Stimulated activated CD8-positive, alpha-beta memory T cell treated with anti-CD3 and anti-CD28 coated beads, Interleukin-2, amount 100 ng/mL, for 1 hour (primary cell): ENCODE data around the gene ITM2C.

ENCODE experiments used
- DNase-seq, 2 donors: peaks; one replicate each; pipeline ENCODE4 v3.0.0-alpha.2; 2020; ENCODE audit warnings: low read depth in 2 of 2

Gene ITM2C

GRCh38 chr2:230907361-230908091 lies 42.8 kb downstream of the ITM2C start:
- no peak for DNase-seq

GRCh38 chr2:230908092-230908594 lies 43.4 kb downstream of the ITM2C start:
- DNase-seq = no peak

- DNase-seq = no peak
These were observed 44.0 kb downstream of the ITM2C start for GRCh38 chr2:230908595-230909191.

GRCh38 chr2:230909841-230910545 lies 45.3 kb downstream of the ITM2C start:
- no peak for DNase-seq

GRCh38 chr2:230910546-230911177 lies 45.9 kb downstream of the ITM2C start:
- no peak for DNase-seq

GRCh38 chr2:230912046-230912445 lies 47.3 kb downstream of the ITM2C start:
- DNase-seq = no peak

- no peak for DNase-seq
These were observed 48.0 kb downstream of the ITM2C start for GRCh38 chr2:230912724-230913123.

GRCh38 chr2:230913406-230914143 lies 48.8 kb downstream of the ITM2C start:
- no peak for DNase-seq

- DNase-seq = no peak
These were observed 50.1 kb downstream of the ITM2C start for GRCh38 chr2:230914886-230915285.

GRCh38 chr2:230915319-230915718 lies 50.6 kb downstream of the ITM2C start:
- DNase-seq = no peak

GRCh38 chr2:230916218-230916617 lies 51.5 kb downstream of the ITM2C start:
- no peak for DNase-seq

- DNase-seq = no peak
These were observed 54.5 kb downstream of the ITM2C start for GRCh38 chr2:230919240-230919639.

- DNase-seq = no peak
These were observed 54.9 kb downstream of the ITM2C start for GRCh38 chr2:230919681-230920080.

- DNase-seq = no peak
These were observed 55.4 kb downstream of the ITM2C start for GRCh38 chr2:230920167-230920566.

GRCh38 chr2:230921806-230922595 lies 57.3 kb downstream of the ITM2C start:
- no peak for DNase-seq

- DNase-seq = no peak
These were observed 58.4 kb downstream of the ITM2C start for GRCh38 chr2:230922951-230923717.

- DNase-seq = no peak
These were observed 59.3 kb downstream of the ITM2C start for GRCh38 chr2:230924092-230924469.

GRCh38 chr2:230924470-230925341 lies 60.0 kb downstream of the ITM2C start, which contains the start of gene GPR55:
TSS of gene GPR55 (minus strand) at chr2:230925242. CDS start at chr2:230910962, 14,280 bp downstream.
- no peak for DNase-seq

GRCh38 chr2:230925443-230925878 lies 60.7 kb downstream of the ITM2C start:
- DNase-seq = no peak
